Measurements from ENCODE around the gene POM121. TPM values are rescaled to one million over a fixed set of nuclear protein-coding genes. Genes with fewer than 3 reads are reported as not detected.
A peak's percentile ranks its signal among the peaks of the same experiment; 100 is the strongest.
"Not testable (repeated sequence)": the region's sequence is repeated elsewhere in the genome, so short reads cannot be mapped to it uniquely, and the experiment has no call there.

The POM121 gene
- total RNA-seq, 2 experiments from 2014 or later = 60.2 to 67.1 TPM

DNA sequence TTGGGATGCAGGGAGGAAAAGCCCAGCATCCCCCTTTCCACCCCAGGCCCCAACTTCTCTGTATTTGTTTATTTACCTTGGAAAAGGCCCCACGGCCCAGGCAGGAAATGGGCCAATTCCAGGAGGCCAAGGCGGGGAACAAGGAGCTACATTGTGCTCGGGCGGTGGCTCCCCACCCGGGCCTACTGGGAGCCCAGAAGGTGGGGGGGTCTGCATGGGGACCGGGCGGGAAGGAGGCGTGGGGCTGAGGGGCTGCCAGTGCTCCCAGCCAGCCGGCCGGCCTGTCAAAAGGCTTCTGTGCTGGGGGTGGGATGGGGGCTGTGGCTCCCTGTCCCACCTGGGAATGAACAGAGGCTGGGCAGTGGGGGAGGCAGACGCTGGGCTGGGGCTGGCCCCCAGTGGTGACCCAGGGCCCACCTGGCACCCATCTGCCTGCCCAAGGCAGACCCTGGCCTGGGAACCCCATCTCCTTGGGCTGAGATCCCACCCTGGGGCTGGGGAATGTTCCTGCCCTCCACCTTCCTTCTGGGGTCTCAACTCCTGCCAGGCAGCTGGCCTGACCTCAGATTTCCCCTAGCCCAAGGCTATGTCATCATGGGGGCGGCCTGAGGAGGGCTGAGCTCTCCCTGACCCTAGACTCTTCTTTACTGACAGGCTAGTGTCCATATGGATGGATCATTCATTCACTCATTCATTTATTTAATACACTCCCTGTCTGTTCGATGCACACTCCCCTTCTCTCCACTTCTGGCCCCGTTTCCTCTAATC lies 65.4 kb downstream of the POM121 start:
- ATAC-seq; H3K4me1 Mint-ChIP-seq; H3K36me3 Mint-ChIP-seq; H3K9me3 Mint-ChIP-seq (ENCODE audit: low read depth); CTCF ChIA-PET; DNase-seq; H3K27ac Mint-ChIP-seq; H3K27me3 Mint-ChIP-seq; H3K4me3 Mint-ChIP-seq: not testable (repeated sequence)

DNA sequence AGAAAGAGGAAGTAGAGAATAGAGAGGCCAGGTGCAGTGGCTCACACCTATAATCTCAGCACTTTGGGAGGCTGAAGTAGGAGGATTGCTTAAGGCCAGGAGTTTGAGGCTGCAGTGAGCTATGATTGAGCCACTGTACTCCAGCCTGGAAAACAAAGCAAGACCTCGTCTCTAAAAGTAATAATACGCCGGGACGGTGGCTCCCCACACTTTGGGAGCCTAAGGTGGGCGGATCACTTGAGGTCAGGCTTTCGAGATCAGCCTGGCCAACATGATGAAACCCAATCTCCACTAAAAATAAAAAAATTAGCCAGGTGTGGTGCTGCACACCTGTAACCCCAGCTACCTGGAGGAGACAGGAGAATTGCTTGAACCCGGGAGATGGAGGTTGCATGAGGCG lies 70.6 kb downstream of the POM121 start:
- H3K4me1 Mint-ChIP-seq; H3K27me3 Mint-ChIP-seq; H3K9me3 Mint-ChIP-seq (ENCODE audit: low read depth); CTCF ChIA-PET; H3K27ac Mint-ChIP-seq; ATAC-seq; DNase-seq; H3K36me3 Mint-ChIP-seq; H3K4me3 Mint-ChIP-seq: not testable (repeated sequence)

DNA sequence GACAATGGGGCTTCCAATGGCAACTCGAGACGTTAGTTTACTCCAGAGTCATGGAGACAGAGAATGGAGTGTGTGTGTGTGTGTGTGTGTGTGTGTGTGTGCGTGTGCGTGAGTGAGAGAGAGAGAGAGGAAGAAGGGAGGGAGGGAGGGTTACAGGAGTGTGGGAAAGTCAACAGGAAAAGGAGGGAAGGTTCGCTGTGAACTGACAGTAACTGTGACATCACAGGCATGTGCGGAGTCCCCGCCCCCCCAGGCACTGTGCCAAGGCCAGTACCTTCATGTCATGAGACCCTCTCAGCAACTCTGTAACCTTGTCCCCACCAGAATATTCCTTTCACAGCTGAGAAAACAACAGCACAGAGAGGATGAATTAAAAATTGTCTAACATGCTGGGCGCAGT lies 72.6 kb downstream of the POM121 start:
- H3K27me3 Mint-ChIP-seq; CTCF ChIA-PET; DNase-seq; H3K36me3 Mint-ChIP-seq; H3K27ac Mint-ChIP-seq; H3K9me3 Mint-ChIP-seq (ENCODE audit: low read depth); H3K4me1 Mint-ChIP-seq; H3K4me3 Mint-ChIP-seq: not testable (repeated sequence)
- peak; percentile 16 for ATAC-seq

DNA sequence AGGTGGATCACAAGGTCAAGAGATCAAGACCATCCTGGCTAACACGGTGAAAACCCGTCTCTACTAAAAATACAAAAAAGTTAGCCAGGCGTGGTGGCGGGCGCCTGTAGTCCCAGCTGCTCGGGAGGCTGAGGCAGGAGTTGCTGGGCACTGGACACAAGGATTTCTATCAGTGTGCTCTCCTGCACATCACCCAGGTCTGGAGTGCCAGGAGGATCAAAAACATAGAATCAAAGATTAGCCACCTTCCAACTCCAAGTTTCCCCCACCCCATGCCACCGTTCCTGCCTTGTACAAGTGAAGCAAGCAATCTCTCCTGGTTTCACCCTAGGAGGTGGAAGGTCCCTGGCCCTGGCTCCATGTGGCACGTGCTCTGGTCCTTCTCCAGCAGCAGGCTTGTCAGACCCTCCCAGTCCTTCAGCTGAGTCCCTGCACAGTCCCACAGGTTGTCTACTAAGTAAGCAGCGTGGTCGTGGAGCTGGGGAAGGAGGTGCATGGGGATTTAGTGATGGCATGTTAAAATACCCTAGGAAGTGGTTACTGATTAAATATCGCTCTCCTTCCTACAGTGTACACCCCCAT lies 73.1 kb downstream of the POM121 start:
- H3K27me3 Mint-ChIP-seq; H3K4me3 Mint-ChIP-seq; H3K9me3 Mint-ChIP-seq (ENCODE audit: low read depth); H3K27ac Mint-ChIP-seq; H3K4me1 Mint-ChIP-seq; DNase-seq; ATAC-seq; CTCF ChIA-PET; H3K36me3 Mint-ChIP-seq: not testable (repeated sequence)

Other genes starting within 250 kb of the POM121 start
- gene TYW1B, start 96.9 kb upstream of the POM121 start, total RNA-seq = 1 to 10 TPM; 4.2 to 4.4 TPM
- gene TRIM74, start 44.4 kb downstream of the POM121 start, total RNA-seq = 1 to 10 TPM in 1 of 2 experiments, under 1 TPM in 1; 0.94 to 1.8 TPM
- not detected for gene SPDYE8, start 104.7 kb downstream of the POM121 start, total RNA-seq
- not detected for gene SPDYE11, start 132.8 kb downstream of the POM121 start, total RNA-seq
- gene SPDYE9, start 160.9 kb downstream of the POM121 start, total RNA-seq = not detected